ENCODE results near the gene EIF2S2. TPM values are rescaled to one million over a fixed set of nuclear protein-coding genes. Genes with fewer than 3 reads are reported as not detected.

Gene EIF2S2
- total RNA-seq, 1 experiment from 2014 or later, result 121 TPM

DNA sequence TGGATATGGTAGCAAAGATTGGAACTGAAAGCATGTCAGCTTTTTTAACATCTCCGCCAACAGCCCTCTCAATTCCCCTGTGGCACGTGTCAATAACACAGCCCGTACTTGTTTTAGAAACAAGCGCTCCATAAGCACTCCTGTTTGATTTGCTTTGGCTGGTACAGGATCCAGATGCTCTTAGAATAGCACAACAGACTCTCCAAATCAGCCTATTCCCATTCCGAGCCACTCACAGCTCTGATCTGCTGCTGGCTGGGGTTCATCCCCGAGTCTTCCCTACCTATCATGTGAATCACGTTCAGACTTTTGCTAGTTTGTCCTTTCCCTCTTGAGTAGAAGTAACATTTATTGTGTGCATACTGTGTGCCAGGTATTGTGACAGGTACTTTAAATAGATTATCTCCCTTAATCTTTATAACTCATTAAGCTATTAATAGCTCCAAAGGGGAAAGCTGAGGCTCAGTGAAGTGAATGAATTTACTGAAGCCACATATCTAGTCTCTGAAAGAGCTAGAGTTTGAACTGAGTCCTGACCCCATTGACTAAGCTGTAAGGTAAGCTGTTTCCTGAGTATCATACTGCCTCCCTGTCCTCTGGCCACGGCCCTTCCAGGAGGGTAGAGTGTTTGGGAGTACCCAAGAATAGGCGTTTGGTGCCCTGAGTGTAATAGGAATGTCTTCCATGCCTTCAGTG lies 71.6 kb downstream of the EIF2S2 start:
- Histone ChIP-seq H3K27me3 (ENCODE audit: insufficient read depth, low read length) (no peaks in the 10 kb centered on the region), H2AFZ (ENCODE audit: low read depth, low read length, poor library complexity, severe bottlenecking) (no peak overlapping the region), H4K20me1 (ENCODE audit: insufficient read depth) (peaks cover 4% of the 10 kb centered on the region), H3K27ac (ENCODE audit: low read depth, low read length) (no peak overlapping the region), H3K4me1 (ENCODE audit: control insufficient read depth in 1 of 2, insufficient read depth in 2 of 2, low read length in 2 of 2) (0 out of 4 replicates have a peak, but pooled peaks cover 0 to 2% of the 10 kb centered on the region in 2 experiments), H3K9ac (ENCODE audit: low read length) (no peak overlapping the region), H3K36me3 (ENCODE audit: control insufficient read depth in 1 of 2, insufficient read depth in 2 of 2, low read length in 2 of 2) (no peaks in the 10 kb centered on the region), H3K9me2 (ENCODE audit: insufficient read depth) (no peaks in the 10 kb centered on the region), H3K4me3 (replicated peaks in 1 of 2; ENCODE audit: low read depth in 1 of 2, low read length in 2 of 2) (no peak overlapping the region), H3K4me2 (ENCODE audit: low read length) (no peak overlapping the region), H3K79me2 (ENCODE audit: insufficient read depth, low read length) (peaks cover 94% of the 10 kb centered on the region), H3K9me3 (ENCODE audit: control insufficient read depth in 1 of 2, insufficient read depth in 1 of 2, low read depth in 1 of 2, low read length in 2 of 2) (no peaks in the 10 kb centered on the region)
- ATAC-seq (no peak), DNase-seq (ENCODE audit: low read depth, low spot score) (no peak)
- ChIA-PET RAD21 (ENCODE audit: low non-redundant PET in 1 of 2, low total read pairs in 2 of 2, uncharacterized antibody in 2 of 2, unreplicated experiment in 2 of 2) (no interaction called here), POLR2A (no interaction called here), CTCF (no interaction called here)
- BruUV-seq (replicated peaks), result no TSS peak
- TF ChIP-seq YY1 (IDR thresholded peaks at IDR 0.05; ENCODE audit: extremely low read depth, insufficient replicate concordance, low read depth, low read length) (no peak), FOSL1 (IDR thresholded peaks at IDR 0.05; ENCODE audit: low read depth) (no peak), POLR2A (IDR thresholded peaks at IDR 0.05; ENCODE audit: borderline replicate concordance, extremely low read depth, insufficient read depth, insufficient read length) (no peak), SIN3A (IDR thresholded peaks at IDR 0.05; ENCODE audit: low read depth) (no peak), EZH2phosphoT487 (IDR thresholded peaks at IDR 0.05; ENCODE audit: borderline replicate concordance) (no peak), MAX (IDR thresholded peaks at IDR 0.05) (no peak), SP1 (IDR thresholded peaks at IDR 0.05; ENCODE audit: low read depth) (no peak), SRF (IDR thresholded peaks at IDR 0.05; ENCODE audit: low read depth) (no peak), ZNF274 (IDR thresholded peaks at IDR 0.05; ENCODE audit: low read depth, low read length) (no peak)
- TF ChIP-seq, protein P1, sequence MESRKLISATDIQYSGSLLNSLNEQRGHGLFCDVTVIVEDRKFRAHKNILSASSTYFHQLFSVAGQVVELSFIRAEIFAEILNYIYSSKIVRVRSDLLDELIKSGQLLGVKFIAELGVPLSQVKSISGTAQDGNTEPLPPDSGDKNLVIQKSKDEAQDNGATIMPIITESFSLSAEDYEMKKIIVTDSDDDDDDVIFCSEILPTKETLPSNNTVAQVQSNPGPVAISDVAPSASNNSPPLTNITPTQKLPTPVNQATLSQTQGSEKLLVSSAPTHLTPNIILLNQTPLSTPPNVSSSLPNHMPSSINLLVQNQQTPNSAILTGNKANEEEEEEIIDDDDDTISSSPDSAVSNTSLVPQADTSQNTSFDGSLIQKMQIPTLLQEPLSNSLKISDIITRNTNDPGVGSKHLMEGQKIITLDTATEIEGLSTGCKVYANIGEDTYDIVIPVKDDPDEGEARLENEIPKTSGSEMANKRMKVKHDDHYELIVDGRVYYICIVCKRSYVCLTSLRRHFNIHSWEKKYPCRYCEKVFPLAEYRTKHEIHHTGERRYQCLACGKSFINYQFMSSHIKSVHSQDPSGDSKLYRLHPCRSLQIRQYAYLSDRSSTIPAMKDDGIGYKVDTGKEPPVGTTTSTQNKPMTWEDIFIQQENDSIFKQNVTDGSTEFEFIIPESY (IDR thresholded peaks at IDR 0.05; ENCODE audit: extremely low read depth, insufficient replicate concordance, low read length), result no peak
- TF ChIP-seq, protein P2, sequence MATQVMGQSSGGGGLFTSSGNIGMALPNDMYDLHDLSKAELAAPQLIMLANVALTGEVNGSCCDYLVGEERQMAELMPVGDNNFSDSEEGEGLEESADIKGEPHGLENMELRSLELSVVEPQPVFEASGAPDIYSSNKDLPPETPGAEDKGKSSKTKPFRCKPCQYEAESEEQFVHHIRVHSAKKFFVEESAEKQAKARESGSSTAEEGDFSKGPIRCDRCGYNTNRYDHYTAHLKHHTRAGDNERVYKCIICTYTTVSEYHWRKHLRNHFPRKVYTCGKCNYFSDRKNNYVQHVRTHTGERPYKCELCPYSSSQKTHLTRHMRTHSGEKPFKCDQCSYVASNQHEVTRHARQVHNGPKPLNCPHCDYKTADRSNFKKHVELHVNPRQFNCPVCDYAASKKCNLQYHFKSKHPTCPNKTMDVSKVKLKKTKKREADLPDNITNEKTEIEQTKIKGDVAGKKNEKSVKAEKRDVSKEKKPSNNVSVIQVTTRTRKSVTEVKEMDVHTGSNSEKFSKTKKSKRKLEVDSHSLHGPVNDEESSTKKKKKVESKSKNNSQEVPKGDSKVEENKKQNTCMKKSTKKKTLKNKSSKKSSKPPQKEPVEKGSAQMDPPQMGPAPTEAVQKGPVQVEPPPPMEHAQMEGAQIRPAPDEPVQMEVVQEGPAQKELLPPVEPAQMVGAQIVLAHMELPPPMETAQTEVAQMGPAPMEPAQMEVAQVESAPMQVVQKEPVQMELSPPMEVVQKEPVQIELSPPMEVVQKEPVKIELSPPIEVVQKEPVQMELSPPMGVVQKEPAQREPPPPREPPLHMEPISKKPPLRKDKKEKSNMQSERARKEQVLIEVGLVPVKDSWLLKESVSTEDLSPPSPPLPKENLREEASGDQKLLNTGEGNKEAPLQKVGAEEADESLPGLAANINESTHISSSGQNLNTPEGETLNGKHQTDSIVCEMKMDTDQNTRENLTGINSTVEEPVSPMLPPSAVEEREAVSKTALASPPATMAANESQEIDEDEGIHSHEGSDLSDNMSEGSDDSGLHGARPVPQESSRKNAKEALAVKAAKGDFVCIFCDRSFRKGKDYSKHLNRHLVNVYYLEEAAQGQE (IDR thresholded peaks at IDR 0.05; ENCODE audit: low read depth), result no peak
- TF ChIP-seq, protein P3, sequence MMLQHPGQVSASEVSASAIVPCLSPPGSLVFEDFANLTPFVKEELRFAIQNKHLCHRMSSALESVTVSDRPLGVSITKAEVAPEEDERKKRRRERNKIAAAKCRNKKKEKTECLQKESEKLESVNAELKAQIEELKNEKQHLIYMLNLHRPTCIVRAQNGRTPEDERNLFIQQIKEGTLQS (IDR thresholded peaks at IDR 0.05), result no peak
- intact Hi-C loops (cut with micrococcal nuclease), result no loop called here

Measured in HCT116 (cell line).